CD14-positive monocyte (primary cell): ENCODE results near the gene TNS2. TPM values are rescaled to one million over a fixed set of nuclear protein-coding genes. Genes with fewer than 3 reads are reported as not detected.

Experiments
- DNase-seq, 3 donors: peaks; one replicate each; pipeline ENCODE4 v3.0.0-alpha.2; 2011 to 2022
- H2AFZ ChIP-seq: 2 replicates; pipeline ENCODE4 v1.6.0; 2012; ENCODE audit warnings: mild to moderate bottlenecking, low read depth, low read length, inconsistent platforms; ENCODE audit not compliant: insufficient read depth, poor library complexity, severe bottlenecking
- H3K27ac ChIP-seq, 2 donors: 1 replicate in 1 of 2; 2 replicates in 1 of 2; pipeline ENCODE4 v1.5.1; 2012 to 2013; ENCODE audit warnings: low read length in 2 of 2, control low read depth in 1 of 2, inconsistent platforms in 1 of 2, low read depth in 1 of 2, mild to moderate bottlenecking in 1 of 2
- H3K27me3 ChIP-seq, 2 donors: one replicate each; pipeline versions ENCODE4 v1.6.0 to v1.6.1; 2011 to 2013; ENCODE audit warnings: low read length in 2 of 2; ENCODE audit not compliant: control insufficient read depth in 2 of 2, insufficient read depth in 2 of 2
- H3K36me3 ChIP-seq, 2 donors: replicated peaks in 1 of 2; 1 replicate in 1 of 2; 2 replicates in 1 of 2; pipeline versions ENCODE4 v1.5.1 to v1.6.1; 2012 to 2013; ENCODE audit warnings: low read length in 2 of 2, control low read depth in 1 of 2, inconsistent platforms in 1 of 2, mild to moderate bottlenecking in 1 of 2; ENCODE audit not compliant: insufficient read depth in 2 of 2, control insufficient read depth in 1 of 2
- H3K4me1 ChIP-seq, 2 donors: 1 replicate in 1 of 2; 2 replicates in 1 of 2; pipeline versions ENCODE4 v1.5.1 to v1.6.1; 2012 to 2013; ENCODE audit warnings: low read length in 2 of 2, control low read depth in 1 of 2, inconsistent platforms in 1 of 2, mild to moderate bottlenecking in 1 of 2, moderate library complexity in 1 of 2; ENCODE audit not compliant: insufficient read depth in 2 of 2, control insufficient read depth in 1 of 2
- H3K4me2 ChIP-seq: replicated peaks from 2 replicates; pipeline ENCODE3; 2012; ENCODE audit warnings: low read length, moderate library complexity, mild to moderate bottlenecking; ENCODE audit not compliant: poor library complexity, severe bottlenecking; ENCODE audit errors: extremely low read depth
- H3K4me3 ChIP-seq, 3 experiments: fragments of 200-600 bp in 1 of 3; sonication (generic) in 1 of 3; replicated peaks in 1 of 3; 1 replicate in 2 of 3; 2 replicates in 1 of 3; pipeline ENCODE4 v1.5.1; 2011 to 2013; ENCODE audit warnings: low read length in 3 of 3, mild to moderate bottlenecking in 3 of 3, control low read depth in 2 of 3, low read depth in 2 of 3, inconsistent platforms in 1 of 3, moderate library complexity in 1 of 3
- H3K79me2 ChIP-seq: 2 replicates; pipeline ENCODE4 v1.6.0; 2012; ENCODE audit warnings: mild to moderate bottlenecking, control low read depth, inconsistent platforms, low read length, moderate library complexity; ENCODE audit not compliant: insufficient read depth
- H3K9ac ChIP-seq: 2 replicates; pipeline ENCODE4 v1.6.0; 2017; ENCODE audit warnings: low read length, mild to moderate bottlenecking; ENCODE audit not compliant: insufficient read depth, poor library complexity, severe bottlenecking
- H3K9me3 ChIP-seq, 2 donors: replicated peaks in 1 of 2; 1 replicate in 1 of 2; 2 replicates in 1 of 2; pipeline versions ENCODE4 v1.5.1 to v1.6.1; 2012 to 2013; ENCODE audit warnings: low read length in 2 of 2, control low read depth in 1 of 2; ENCODE audit not compliant: control insufficient read depth in 1 of 2, insufficient read depth in 1 of 2
- H4K20me1 ChIP-seq: 2 replicates; pipeline ENCODE4 v1.6.0; 2012; ENCODE audit warnings: mild to moderate bottlenecking, low read length, control low read depth, moderate library complexity; ENCODE audit not compliant: insufficient read depth
- H3K27ac Mint-ChIP-seq, 7 donors: one replicate each; pipeline ENCODE4 v1.8.0; 2020; ENCODE audit warnings: mild to moderate bottlenecking in 7 of 7, mixed read lengths in 7 of 7, moderate library complexity in 6 of 7, inconsistent platforms in 2 of 7
- H3K27me3 Mint-ChIP-seq, 3 donors: one replicate each; pipeline ENCODE4 v1.8.0; 2021 to 2022; ENCODE audit warnings: low read depth in 3 of 3, mild to moderate bottlenecking in 3 of 3, mixed read lengths in 3 of 3, moderate library complexity in 3 of 3, inconsistent platforms in 1 of 3
- H3K36me3 Mint-ChIP-seq, 2 donors: one replicate each; pipeline ENCODE4 v1.8.0; 2020; ENCODE audit warnings: mixed read lengths in 2 of 2, inconsistent platforms in 1 of 2, mild to moderate bottlenecking in 1 of 2
- H3K4me1 Mint-ChIP-seq: one replicate; pipeline ENCODE4 v1.8.0; 2020; ENCODE audit warnings: mild to moderate bottlenecking, mixed read lengths
- H3K4me3 Mint-ChIP-seq, 2 donors: one replicate each; pipeline ENCODE4 v1.8.0; 2020; ENCODE audit warnings: mild to moderate bottlenecking in 2 of 2, mixed read lengths in 2 of 2, moderate library complexity in 1 of 2
- H3K9me3 Mint-ChIP-seq, 7 donors: one replicate each; pipeline ENCODE4 v1.8.0; 2020 to 2022; ENCODE audit warnings: mixed read lengths in 7 of 7, mild to moderate bottlenecking in 6 of 7, moderate library complexity in 6 of 7, inconsistent platforms in 2 of 7
- WGBS: methylation state at CpG from one replicate; pipeline ENCODE4 v1.1.5; 2013; ENCODE audit warnings: missing lambda C conversion rate; ENCODE audit not compliant: insufficient coverage; 5-methylcytosine and 5-hydroxymethylcytosine counted together
- intact Hi-C, 2 donors: fragments of 100-400 bp; cut with micrococcal nuclease; formaldehyde crosslinking; loops; one replicate each; pipeline versions ENCODE4 v1.15.0 to v1.15.1; 2023
- polyA plus RNA-seq, 3 donors: library from polyadenylated mRNA; depleted of rRNA in 1 of 3; unstranded in 2 of 3; stranded (reverse) in 1 of 3; fragments of 300-500 nt in 2 of 3; fragments of >200 nt in 1 of 3; fragmentation: Illumina TruSeq in 2 of 3; gene quantifications; 1 replicate in 2 of 3; 2 replicates in 1 of 3; pipeline ENCODE4 v1.2.3, GENCODE V29; 2012 to 2021
- TF ChIP-seq, protein P1 (sequence below): fragments of 200-600 bp; IDR thresholded peaks from one replicate; pipeline ENCODE4 v1.8.0; 2022; ENCODE audit warnings: antibody characterized with exemption, mild to moderate bottlenecking

The TNS2 gene
- polyA plus RNA-seq, 3 donors = 0.05 to 0.43 (median 0.36) TPM

DNA sequence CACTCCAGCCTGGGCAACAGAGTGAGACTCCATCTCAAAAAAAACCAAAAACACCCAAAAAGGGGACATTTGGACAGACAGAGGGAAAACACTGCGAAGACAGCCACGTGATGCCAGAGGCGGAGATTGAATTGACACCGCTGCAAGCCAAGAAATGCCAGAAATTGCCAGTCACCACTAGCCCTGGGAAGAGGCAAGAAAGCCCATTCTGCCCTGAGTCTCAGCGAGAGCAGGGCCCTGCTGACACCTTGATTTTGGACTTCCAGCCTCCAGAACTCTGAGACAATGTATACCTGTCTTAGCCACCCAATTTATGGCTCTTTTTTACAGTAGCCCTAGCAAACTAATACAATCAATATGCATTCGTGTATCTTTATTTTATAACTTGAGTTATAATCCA is 40.2 kb downstream of the TNS2 start:
- no peak overlapping the region for H3K27ac Mint-ChIP-seq
- no peaks in the 10 kb centered on the region for H3K36me3 Mint-ChIP-seq
- no peak overlapping the region for H3K27ac ChIP-seq
- WGBS = 96% methylated on average over 5 of the region's 6 CpGs
- no peak overlapping the region for H2AFZ ChIP-seq
- H3K79me2 ChIP-seq = no peaks in the 10 kb centered on the region
- H3K4me3 Mint-ChIP-seq = no peak overlapping the region
- intact Hi-C loops = loop anchor here in 1 of 2 donors (10.0 kb wide), 1 partner anchor 45 kb away; no protein-coding TSS in a partner anchor
- H3K9ac ChIP-seq = no peak overlapping the region
- no peaks in the 10 kb centered on the region for H4K20me1 ChIP-seq
- H3K9me3 Mint-ChIP-seq = peaks cover 0 to 2% (median 0%) of the 10 kb centered on the region in 7 donors
- no peaks in the 10 kb centered on the region for H3K27me3 ChIP-seq
- no peaks in the 10 kb centered on the region for H3K36me3 ChIP-seq
- no peak overlapping the region for H3K4me2 ChIP-seq
- peaks cover 12% of the 10 kb centered on the region for H3K4me1 Mint-ChIP-seq
- TF ChIP-seq, protein P1, sequence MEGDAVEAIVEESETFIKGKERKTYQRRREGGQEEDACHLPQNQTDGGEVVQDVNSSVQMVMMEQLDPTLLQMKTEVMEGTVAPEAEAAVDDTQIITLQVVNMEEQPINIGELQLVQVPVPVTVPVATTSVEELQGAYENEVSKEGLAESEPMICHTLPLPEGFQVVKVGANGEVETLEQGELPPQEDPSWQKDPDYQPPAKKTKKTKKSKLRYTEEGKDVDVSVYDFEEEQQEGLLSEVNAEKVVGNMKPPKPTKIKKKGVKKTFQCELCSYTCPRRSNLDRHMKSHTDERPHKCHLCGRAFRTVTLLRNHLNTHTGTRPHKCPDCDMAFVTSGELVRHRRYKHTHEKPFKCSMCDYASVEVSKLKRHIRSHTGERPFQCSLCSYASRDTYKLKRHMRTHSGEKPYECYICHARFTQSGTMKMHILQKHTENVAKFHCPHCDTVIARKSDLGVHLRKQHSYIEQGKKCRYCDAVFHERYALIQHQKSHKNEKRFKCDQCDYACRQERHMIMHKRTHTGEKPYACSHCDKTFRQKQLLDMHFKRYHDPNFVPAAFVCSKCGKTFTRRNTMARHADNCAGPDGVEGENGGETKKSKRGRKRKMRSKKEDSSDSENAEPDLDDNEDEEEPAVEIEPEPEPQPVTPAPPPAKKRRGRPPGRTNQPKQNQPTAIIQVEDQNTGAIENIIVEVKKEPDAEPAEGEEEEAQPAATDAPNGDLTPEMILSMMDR = no peak
- DNase-seq = no peak
- no peak overlapping the region for H3K4me3 ChIP-seq
- H3K27me3 Mint-ChIP-seq = peaks cover 4 to 8% (median 5%) of the 10 kb centered on the region in 3 donors
- peaks cover 13% of the 10 kb centered on the region in 2 donors for H3K4me1 ChIP-seq
- H3K9me3 ChIP-seq = no peaks in the 10 kb centered on the region

DNA sequence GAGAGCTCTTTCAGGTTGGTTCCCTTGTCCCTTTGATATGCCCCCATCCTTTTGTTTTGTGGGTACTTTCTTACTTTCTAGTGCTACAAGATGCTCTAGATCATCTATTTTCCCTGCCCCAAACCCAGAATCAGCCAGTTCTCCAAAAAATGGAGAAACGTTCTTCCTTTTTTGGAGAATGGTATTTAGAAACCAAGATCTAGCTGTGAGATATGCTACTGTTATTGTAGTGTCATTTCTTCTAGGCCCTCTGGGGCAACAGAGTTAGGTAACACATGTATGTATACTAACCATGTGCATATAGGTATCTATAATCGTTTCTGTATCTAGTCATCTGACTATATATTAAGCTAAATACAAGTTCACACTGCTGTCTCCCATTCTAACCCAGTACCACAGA is 40.7 kb downstream of the TNS2 start:
- WGBS = no CpG with 5 or more reads among the region's 2 CpGs
- Histone ChIP-seq H3K4me3 (no peak overlapping the region), H3K4me2 (no peak overlapping the region), H3K9me3 (no peaks in the 10 kb centered on the region), H2AFZ (no peak overlapping the region), H3K4me1 (peaks cover 13% of the 10 kb centered on the region in 2 donors), H3K79me2 (no peaks in the 10 kb centered on the region), H3K27me3 (no peaks in the 10 kb centered on the region), H3K36me3 (no peaks in the 10 kb centered on the region), H3K9ac (no peak overlapping the region), H3K27ac (no peak overlapping the region), H4K20me1 (no peaks in the 10 kb centered on the region)
- H3K4me3 Mint-ChIP-seq = no peak overlapping the region
- peaks cover 0 to 2% (median 0%) of the 10 kb centered on the region in 7 donors for H3K9me3 Mint-ChIP-seq
- DNase-seq = no peak
- peaks cover 12% of the 10 kb centered on the region for H3K4me1 Mint-ChIP-seq
- intact Hi-C loops = loop anchor here in 1 of 2 donors (10.0 kb wide), 1 partner anchor 46 kb away; no protein-coding TSS in a partner anchor
- no peaks in the 10 kb centered on the region for H3K36me3 Mint-ChIP-seq
- TF ChIP-seq, protein P1 = no peak
- no peak overlapping the region for H3K27ac Mint-ChIP-seq
- peaks cover 4 to 8% (median 5%) of the 10 kb centered on the region in 3 donors for H3K27me3 Mint-ChIP-seq
